ENCODE results near the gene ERGIC3. TPM values are rescaled to one million over a fixed set of nuclear protein-coding genes. Genes with fewer than 3 reads are reported as not detected.

ERGIC3 gene
- total and polyA plus RNA-seq, 2 of the 13 experiments (the other 11 are each of a cell fraction or from before 2014, with no cell fraction given) = 407 to 670 TPM

DNA sequence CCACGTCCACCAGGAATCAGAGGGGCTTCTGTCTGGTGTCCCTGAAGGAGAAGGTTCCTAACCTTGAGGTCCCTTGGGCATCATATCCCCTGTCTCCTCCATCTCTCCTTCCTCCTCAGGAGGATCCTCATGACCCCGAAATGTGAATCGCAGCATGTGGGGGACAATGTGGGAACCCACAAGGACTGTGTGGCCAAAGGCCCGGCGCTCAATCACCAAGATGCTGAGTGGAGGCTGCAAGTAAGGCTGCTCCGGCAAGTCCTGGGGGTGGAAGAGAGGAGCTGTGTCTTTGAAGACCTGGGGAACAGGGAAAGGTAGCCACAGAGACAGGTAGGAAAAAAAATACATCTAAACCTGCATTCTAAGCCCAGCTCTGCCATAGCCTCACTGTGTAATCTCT is 37.3 kb downstream of the ERGIC3 start (continued):
- no peak for TF ChIP-seq ZNF766 (CRISPR knock-in tag; IDR thresholded peaks at IDR 0.05; ENCODE audit: borderline replicate concordance)
- TF ChIP-seq, protein P1, sequence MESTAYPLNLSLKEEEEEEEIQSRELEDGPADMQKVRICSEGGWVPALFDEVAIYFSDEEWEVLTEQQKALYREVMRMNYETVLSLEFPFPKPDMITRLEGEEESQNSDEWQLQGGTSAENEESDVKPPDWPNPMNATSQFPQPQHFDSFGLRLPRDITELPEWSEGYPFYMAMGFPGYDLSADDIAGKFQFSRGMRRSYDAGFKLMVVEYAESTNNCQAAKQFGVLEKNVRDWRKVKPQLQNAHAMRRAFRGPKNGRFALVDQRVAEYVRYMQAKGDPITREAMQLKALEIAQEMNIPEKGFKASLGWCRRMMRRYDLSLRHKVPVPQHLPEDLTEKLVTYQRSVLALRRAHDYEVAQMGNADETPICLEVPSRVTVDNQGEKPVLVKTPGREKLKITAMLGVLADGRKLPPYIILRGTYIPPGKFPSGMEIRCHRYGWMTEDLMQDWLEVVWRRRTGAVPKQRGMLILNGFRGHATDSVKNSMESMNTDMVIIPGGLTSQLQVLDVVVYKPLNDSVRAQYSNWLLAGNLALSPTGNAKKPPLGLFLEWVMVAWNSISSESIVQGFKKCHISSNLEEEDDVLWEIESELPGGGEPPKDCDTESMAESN (CRISPR knock-in tag; conservative IDR thresholded peaks at IDR 0.05) = no peak

- POLR2A ChIA-PET = no interaction called here
- Histone ChIP-seq H3K9me3 (ENCODE audit: low read length) (no peaks in the 10 kb centered on the region), H2AFZ (ENCODE audit: low read length) (no peak overlapping the region), H3K27me3 (ENCODE audit: control insufficient read depth in 1 of 2, insufficient read depth in 2 of 2, low read length in 2 of 2) (peaks cover 0 to 10% of the 10 kb centered on the region in 2 experiments; a peak in 2 of 5 replicates), H3K4me2 (ENCODE audit: low read depth, low read length) (no peak overlapping the region), H3K79me2 (ENCODE audit: insufficient read depth, low read length) (no peaks in the 10 kb centered on the region), H4K20me1 (ENCODE audit: insufficient read depth, low read length) (no peaks in the 10 kb centered on the region), H3K4me3 (replicated peaks in 1 of 3; ENCODE audit: insufficient read depth in 1 of 3, low read depth in 2 of 3, low read length in 3 of 3) (no peak overlapping the region), H3K36me3 (replicated peaks in 1 of 2; ENCODE audit: control insufficient read depth in 1 of 2, insufficient read depth in 2 of 2, low read length in 2 of 2) (no peaks in the 10 kb centered on the region), H3K9ac (ENCODE audit: insufficient read depth, low read depth, low read length) (no peak overlapping the region), H3K27ac (ENCODE audit: extremely low read length, insufficient read depth, low read length) (no peak overlapping the region), H3K4me1 (ENCODE audit: insufficient read depth, low read length) (peaks cover 8% of the 10 kb centered on the region)
- BruUV-seq (replicated peaks) = no TSS peak
- in situ Hi-C loops (cut with HindIII; ENCODE audit: extremely low pct_ligation_motif_present, low pct_unique_long_range_greater_than_20kb) = no loop called here
- CTCF ChIA-PET (ENCODE audit: low intra/inter-chr PET ratio, low total read pairs) = no interaction called here
- TF ChIP-seq TCF7L2 (IDR thresholded peaks at IDR 0.05; ENCODE audit: low read depth, low read length) (no peak), FOXO1 (CRISPR knock-in tag; IDR thresholded peaks at IDR 0.05) (no peak), SNAI1 (CRISPR knock-in tag; IDR thresholded peaks at IDR 0.05; ENCODE audit: borderline replicate concordance) (no peak), MTA1 (CRISPR knock-in tag; IDR thresholded peaks at IDR 0.05; ENCODE audit: borderline replicate concordance) (peak; percentile 31; the same call in 1 of the 2 replicates), ZBTB2 (CRISPR knock-in tag; IDR thresholded peaks at IDR 0.05; ENCODE audit: low read depth) (no peak), PHF20 (CRISPR knock-in tag; IDR thresholded peaks at IDR 0.05) (no peak)
- 37% methylated on average over 7 of the region's 7 CpGs for WGBS (ENCODE audit: low lambda C conversion rate)
- ATAC-seq = no peak
- FAIRE-seq = no peak
- intact Hi-C loops (cut with micrococcal nuclease; ENCODE audit: unreplicated experiment) = no loop called here
- no peak for DNase-seq (ENCODE audit: low spot score)
Observed at GRCh38 chr20:35582131-35582530, 40.3 kb downstream of the ERGIC3 start.
